HG03521 (cell line): ENCODE data around the gene CDH2.
"Not testable (repeated sequence)": the region's sequence is repeated elsewhere in the genome, so short reads cannot be mapped to it uniquely, and the experiment has no call there.

Source experiments
- ATAC-seq: cut with Tn5 transposase; IDR thresholded peaks from one replicate; pipeline ENCODE4 v1.9.1; 2021; ENCODE audit warnings: mild to moderate bottlenecking, moderate library complexity; ENCODE audit not compliant: unreplicated experiment

CDH2 gene

DNA sequence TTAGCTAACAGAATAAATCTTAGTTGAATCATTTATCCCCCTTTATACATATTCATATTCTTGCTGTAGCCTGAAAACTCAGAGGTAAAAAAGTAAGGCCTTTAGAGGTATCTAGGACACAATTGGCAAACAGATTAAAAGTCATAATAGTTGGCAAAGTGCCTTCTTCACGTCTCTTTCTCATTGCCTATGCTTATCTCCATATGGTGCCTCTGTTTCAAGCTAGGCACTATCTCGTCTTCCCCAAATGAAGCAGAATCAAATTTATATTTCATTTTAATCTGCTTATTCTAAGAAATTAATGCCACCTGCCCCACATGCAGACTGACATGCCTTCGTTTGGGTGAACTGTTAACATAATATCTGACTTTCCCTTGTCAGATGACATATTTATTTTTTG lies 245.4 kb downstream of the CDH2 start:
- ATAC-seq: no peak

DNA sequence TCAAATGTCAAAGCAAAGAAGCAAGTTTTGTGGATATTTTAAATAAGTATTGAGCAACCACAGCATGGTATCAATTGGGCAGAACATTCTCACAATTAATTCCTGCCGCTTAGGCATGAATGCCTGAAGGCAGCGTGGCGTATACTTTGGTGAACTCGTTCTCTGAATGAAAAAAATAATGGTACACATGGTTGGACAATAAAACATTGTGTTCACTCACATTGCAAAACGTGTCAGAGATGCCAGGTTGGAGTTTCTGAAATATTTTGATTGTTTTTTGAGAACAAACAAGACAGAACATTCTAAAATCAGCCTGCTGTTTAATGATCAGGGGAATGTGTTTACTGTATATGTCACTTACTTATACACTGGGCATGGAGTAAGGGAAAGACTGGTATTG lies 254.2 kb downstream of the CDH2 start:
- no peak for ATAC-seq

DNA sequence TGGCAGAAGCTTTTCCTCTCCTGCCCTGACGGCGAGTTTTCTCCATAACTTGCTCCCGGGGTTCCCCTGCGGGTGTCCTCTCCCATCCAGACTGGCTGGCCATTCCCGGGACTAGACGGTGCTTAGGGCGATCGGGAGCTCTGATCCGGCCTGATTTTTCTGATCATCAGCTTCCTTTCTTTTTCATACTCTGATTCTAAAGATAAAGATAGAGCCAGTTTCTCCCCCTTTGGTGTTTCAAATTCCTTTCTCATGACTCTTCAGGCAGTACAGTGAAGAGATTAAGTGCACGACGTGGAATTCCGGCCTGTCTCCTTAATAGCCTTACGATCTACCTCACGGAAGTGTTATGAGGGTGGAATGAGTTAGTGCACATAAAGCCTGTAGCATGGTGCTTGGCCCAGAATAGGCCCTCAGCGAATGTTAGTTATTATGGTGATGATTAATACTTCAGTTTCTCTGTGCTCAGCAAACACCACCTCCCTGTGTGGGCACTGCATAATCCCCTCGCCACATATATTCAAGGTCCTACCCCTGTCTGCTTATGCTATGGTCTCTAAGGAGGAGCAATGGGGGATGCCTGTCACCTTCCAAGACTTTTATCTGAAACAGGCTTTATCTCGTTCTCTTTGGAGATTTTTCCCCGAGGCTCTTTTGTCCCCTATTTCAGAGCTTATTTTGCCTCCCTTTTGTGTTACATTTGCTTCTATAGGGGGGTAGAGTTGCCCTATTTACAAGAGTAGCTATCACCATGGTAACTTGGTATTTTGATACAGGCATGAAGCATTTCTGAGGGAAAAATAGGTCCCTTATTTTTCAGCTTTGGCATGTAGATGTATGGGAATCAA lies 254.8 kb downstream of the CDH2 start:
- ATAC-seq: no peak

DNA sequence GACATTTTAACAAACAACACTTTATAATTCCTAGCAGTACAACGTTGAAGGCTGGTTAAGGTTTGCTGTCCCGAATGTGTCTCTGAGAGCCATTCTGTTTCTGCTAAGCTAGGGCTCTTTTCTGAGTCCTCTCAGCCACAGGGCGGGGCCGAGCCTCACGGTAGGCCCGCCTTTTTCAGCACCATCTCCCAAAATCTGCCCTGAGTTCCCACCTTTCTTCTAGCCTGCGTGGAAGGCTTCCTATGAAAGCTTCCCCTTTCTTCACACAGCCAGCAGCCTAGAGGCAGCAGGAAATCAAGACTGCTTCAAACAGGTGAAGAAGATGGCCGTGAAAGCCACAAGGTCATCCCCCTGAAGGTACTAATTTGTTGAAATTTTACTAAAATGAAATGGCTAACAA lies 255.5 kb downstream of the CDH2 start:
- no peak for ATAC-seq

DNA sequence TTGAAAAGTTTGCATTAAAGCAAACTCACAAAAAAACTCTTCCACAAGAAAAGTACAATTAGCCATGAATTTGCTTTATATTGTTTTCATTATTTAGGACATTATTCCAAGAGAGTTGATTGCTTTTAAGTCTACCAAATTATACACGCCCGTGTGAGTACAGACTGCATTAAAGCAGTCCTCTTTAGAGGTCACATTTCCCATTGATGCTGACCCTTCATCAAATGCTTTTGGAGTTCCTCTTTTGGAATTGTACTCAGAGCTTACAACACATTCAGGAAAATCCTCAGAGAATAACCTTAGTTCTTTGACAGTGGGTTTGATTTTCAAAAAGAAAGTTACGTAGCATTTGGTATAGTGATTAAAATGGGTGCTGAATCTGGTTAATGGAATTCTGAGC lies 256.1 kb downstream of the CDH2 start:
- ATAC-seq: no peak

DNA sequence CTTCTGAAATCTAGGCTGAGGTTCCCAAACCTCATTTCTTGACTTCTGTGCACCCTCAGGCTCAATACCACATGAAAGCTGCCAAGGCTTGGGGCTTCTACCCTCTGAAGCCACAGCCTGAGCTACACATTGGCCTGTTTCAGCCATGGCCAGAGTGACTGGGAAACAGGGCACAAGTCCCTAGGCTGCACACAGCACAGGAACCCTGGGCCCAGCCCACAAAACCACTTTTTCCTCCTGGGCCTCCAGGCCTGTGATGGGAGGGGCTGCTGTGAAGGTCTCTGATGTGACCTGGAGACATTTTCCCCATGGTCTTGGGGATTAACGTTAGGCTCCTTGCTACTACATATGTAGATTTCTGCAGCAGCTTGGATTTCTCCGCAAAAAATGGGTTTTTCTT lies 270.7 kb downstream of the CDH2 start:
- ATAC-seq: not testable (repeated sequence)

DNA sequence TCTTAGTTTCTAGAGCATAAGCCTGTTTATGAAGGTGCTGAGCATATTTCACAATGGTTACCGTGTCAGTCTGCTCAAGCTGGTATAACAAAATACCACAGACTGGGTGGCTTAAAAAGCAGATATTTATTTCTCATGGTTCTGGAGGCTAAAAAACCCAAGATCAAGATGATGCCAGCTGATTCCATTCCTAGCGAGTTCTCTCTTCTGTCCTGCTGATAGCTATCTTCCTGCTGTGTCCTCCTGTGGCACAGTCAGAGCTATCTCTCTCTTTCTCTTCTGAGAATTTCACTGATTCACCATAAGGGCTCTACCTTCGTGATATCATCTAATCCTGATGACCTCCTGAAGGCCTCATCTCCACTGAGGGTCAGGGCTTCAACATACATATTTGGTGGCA lies 273.0 kb downstream of the CDH2 start:
- no peak for ATAC-seq

DNA sequence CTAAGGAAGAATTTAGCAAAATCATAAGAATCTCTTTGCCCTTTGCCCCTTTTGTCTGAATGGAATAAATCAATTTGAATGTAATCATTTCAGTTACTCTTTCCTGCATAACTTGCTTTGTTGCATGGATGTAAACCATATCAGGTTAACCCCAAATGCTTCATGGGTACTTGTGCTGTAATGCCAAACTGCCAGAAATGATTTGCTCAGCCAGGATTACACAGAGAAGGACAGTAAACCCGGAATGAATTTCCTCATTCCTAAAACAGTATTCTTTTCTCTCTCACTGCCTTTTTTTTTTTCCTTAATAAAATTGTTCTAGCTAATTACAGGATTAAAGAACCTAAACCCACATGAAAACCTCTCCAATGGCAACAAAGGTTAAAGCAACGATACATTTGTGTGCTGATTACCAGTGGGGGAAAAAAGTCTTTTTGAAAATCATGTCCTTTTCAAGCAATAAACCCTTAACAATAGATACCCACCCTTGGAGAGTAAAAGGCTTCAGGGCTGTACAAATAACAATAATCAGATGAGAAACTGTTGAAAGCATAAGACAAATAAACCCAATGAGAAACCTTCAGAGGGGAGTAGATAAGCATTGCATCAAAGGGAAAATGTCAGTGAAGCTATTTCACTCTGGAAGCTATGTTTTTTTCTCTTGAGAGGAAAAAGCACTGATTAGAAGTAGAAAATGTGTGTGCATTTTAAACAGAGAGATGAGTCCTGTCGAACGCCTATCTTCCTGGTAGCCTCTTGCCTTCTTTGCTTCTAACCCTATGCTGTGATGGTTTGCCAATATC lies 275.3 kb downstream of the CDH2 start:
- ATAC-seq: no peak
